GM21360 (cell line): ENCODE data around the gene ARID3B.
"Not testable (repeated sequence)": the region's sequence is repeated elsewhere in the genome, so short reads cannot be mapped to it uniquely, and the experiment has no call there.

Experiments used
- ATAC-seq: cut with Tn5 transposase; IDR thresholded peaks from one replicate; pipeline ENCODE4 v1.9.1; 2021; ENCODE audit warnings: mild to moderate bottlenecking, moderate library complexity; ENCODE audit not compliant: unreplicated experiment

ARID3B gene

DNA sequence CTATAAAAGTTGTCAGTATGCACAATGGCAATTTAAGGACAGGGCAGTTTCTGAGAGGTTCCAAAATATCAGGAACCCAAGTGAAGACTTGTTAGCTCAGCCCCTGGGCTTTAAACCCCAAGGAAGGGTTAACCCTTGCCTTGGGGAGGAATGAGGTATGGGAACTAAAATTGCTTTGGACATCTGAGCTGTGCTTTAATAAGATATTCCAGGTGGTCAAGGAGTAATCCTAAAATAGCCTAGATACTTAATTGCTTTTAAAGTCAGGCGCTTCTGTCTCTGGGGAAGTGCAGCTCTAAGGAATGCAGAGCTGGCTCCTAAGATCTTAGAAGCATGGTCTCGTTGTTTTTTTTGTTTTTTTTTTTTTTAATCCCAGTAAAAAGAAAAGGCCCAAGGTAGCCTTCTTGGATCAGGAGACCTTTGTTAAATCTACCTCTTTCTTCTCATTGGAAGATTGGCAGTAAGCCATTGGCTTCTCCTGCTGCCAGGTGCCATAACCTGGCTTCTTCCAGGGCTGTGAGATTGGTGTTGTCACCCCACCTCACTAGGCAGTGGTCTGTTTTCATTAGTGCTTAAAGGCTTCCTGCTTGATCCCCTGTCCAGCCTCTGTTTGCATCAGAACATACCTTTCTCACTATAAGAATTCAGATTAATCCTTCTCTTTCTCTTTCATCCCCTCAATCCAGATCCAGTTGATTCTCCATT, 24.5 kb downstream of the ARID3B start:
- no peak for ATAC-seq

DNA sequence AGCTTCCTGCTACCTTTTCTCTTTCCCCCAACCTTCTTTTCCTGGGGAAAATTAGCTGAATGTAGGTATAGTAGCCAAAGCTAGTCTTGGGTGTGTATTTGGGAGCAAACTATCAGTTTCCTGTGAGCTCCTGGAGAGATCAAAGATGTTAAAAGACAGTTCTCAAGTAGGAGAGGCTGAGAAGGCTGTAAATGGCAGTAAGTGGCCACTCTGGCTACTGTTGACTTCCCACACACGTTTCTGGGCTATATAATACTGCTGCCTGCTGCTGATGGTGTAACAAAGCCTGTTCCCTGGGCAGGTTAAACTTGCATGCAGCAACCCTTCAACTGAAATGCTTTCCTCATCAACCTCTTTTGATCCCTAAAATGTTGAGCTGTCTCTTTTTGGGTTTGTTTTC, 27.6 kb downstream of the ARID3B start:
- no peak for ATAC-seq

GRCh38 chr15:74569731-74570070, 28.7 kb downstream of the ARID3B start:
- no peak for ATAC-seq

DNA sequence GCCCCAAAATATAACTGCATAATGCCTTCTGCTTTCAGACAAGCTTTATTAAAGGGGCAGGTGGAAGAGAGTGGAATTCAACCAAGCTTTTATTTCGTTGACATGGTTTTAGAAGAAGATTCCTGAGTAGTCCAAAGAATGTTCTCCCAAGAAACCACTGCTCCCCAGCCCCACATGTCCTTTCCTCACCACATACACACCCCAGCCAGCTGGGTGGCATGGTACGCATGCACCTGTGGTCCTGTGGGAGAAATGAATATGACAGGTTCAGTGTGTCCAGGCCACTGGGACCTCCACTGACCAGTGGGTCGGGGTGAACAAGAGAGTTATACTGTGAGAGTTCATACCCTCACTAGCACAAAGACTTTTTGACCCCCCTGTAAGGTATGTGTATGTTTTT, 30.2 kb downstream of the ARID3B start:
- no peak for ATAC-seq

- ATAC-seq, result no peak
Observed at GRCh38 chr15:74573987-74574386, 33.0 kb downstream of the ARID3B start.

DNA sequence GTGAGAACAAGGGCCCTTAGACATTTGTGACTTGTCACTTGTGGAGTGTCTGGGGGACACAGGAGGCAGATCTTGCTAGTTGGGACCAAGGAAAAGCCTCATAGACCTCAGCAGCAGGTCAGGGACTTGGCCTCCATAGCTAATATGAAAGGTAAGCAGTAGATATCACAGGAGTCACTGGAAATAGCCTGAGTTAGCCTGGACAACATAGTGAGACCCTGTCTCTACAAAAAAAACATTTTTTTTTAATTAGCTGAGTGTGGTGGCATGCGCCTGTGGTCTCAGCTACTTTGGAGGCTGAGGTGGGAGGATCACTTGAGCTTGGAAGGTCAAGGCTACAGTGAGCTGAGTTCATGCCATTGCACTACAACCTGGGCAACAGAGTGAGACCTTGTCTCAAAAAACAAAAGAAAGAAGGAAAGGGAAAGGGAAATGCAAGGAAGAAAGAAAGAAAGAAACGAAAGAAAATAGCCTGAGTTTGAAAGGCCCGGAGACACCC, 37.5 kb downstream of the ARID3B start:
- no peak for ATAC-seq

DNA sequence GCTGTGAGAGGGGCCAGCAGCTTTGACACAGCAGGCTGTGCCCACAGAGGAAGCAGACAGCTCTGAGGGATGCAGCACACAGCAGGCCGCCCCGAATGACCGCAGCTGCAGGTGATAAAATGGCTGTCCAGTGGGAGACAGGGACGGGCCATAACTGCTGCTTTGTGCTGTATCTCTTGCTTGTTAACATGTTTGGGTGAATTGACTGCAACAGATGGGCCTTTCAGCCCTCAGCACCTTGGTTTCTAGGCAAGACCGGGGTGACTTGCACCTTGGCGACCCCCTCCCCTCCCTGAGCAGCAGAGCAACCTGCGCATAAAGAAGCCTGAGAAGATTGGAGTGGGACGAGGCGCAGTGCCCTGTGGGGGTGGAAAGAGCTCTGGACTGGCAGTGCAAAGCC, 38.0 kb downstream of the ARID3B start:
- no peak for ATAC-seq

- ATAC-seq, result no peak
Observed at GRCh38 chr15:74580538-74581350, 39.7 kb downstream of the ARID3B start.

GRCh38 chr15:74584204-74584603, 43.2 kb downstream of the ARID3B start:
- no peak for ATAC-seq

GRCh38 chr15:74584779-74585178, 43.8 kb downstream of the ARID3B start:
- ATAC-seq, result no peak

DNA sequence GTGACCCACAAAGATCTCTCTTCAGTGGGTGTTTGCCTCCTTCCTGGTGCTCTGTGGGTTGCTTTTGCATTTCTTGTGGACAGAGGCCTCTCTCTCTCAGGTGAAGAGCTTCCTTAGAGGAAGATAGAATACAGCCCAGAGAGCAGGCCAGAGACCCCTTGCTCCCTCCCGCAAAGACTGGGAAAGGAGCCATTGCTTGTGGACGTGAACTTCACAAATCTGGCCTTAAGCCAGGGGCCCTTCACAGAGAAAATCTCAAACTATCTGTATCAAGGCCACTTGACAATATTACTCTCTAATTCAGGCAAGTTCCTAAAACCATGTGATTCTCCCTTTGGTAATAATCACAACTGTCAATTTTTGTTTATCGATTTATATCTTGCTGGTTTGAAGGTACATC, 44.2 kb downstream of the ARID3B start:
- ATAC-seq, result no peak

DNA sequence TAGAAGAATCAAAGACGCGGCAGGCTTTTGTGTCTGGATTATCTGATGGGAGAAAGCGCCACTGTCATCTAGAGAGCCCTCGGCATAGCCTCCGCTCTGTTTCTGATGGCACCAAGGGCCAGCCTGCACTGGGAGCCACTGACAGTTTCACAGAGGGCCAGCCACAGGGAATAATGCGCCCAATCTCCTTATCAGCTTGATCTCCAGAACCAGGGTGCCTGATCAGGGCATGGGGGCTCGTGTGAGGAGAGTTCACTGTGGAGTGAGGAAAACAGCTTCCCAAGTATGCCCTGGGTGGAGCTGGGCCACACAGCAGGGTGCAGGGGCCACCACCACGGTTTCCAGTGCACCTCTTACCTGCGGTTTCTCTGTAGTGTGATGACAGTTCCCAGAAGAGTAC, 44.8 kb downstream of the ARID3B start:
- no peak for ATAC-seq

GRCh38 chr15:74589826-74590225, 48.8 kb downstream of the ARID3B start:
- ATAC-seq, result no peak

DNA sequence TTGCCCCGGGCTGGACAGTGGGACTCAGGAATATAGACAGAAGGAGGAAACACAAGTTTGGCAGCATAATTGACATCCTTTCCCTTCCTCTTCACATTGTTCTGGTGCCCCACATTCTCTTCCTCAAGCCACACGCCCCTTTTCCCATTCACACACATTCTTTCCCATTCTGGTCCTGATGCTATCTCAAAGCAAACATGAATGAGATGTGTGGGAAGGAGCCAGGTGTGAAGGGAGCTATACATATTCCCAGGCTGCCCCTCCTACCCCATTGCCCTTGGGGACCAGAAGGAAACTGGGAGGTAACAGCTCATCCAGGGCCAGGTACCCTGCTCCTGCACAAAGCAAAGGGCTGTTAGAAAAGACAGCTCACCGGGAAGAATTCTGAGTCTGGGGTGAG, 51.2 kb downstream of the ARID3B start:
- no peak for ATAC-seq

DNA sequence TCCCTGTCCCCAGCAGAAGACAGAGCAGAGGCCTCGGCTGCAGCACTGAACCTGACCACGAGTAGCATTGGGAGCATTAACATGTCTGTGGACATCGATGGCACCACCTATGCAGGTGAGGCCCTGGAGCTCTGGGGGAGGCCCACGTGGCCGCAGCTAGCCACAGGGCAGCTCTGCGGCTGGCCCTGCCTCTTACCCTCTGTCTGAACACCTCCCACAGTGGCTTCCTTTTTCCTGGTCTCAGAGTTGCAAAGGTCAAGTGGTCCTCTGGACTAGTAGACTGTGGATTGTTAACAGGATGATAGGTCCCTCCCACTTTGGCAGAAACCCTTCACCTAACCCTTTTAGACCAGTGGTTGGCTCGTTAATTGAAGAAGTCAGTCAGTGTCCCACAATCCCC, 52.1 kb downstream of the ARID3B start:
- ATAC-seq, result no peak

- ATAC-seq, result no peak
Observed at GRCh38 chr15:74594455-74594854, 53.4 kb downstream of the ARID3B start.

GRCh38 chr15:74595271-74595670, 54.3 kb downstream of the ARID3B start:
- ATAC-seq, result no peak

DNA sequence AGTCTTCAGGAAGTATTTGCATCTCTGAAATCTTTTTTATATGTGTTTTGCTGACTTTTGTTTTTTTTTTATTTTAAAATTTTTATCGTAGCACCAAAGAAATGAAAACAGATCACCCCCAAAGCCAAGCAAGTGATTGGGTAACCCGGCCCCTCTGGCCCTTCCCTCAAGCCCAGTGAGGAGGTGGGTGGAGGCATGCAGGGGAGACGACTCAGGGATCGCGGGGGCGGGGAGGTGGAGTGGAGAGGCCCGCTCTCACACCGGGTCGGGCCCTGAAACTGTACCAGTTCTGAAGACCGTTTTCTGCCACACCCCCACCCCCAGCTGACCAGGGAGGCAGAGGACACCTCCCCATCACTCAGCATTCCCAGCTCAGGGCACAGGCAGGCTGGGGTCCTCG, 55.7 kb downstream of the ARID3B start:
- ATAC-seq, result not testable (repeated sequence)

DNA sequence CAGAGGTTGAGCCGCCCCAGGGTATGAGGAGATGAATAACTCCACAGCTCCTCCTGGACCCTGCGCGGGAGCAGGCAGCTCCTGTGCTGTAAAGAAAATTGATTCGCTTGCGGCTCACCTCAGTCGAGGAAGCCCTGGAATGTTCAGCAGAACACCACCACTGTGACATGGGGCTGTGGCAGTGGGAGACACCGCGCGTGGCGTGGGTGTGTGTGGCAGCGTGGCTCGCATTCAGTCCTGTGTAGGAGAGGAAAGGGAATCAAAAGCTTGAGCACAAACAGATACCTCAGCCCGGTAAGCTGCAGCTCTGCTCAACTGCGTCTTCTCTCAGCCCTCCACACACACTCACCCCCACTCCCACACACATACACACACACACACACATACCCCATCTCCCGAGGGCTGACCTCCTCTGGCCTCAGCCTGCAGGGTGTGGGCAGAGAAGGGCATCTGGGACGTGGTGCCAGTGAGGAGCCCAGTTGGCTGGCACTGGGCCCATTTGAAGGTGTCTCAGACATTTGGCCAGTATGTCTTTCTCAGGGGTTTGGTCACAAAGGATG, 56.2 kb downstream of the ARID3B start:
- not testable (repeated sequence) for ATAC-seq

DNA sequence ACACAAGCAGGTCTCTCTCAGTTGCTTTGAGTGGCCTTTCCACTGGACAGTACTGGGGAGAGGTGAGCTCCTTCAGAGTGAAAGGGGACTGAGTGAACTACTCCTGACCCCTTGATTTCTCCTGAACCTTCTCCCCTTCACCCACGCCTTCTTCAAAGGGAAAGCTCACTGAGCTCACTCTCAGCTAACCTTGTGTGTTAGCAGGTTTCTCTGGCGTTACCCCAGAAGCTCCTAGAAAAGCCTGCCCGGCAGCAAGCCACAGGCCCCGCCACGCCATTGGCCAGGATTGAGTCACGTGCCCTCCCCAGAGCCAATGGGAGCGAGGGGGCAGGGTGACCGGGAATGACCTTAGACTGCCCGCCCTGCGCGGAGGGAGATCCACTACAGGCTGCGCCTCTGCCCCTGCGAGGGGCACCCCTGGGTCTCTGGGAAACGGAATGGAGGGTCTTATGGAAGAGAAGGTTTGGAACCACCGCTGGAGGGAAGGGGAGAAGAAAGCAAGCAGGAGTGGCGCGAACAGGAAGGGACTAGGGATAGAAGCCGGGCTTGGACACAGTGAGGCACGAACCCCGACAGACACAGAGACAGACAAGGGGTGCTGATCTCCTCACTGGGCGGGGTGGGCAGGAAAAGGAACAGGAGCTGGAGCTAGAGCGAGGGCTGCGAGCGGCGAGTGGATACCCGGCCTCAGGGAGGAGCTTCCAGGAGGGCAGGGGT, 57.3 kb downstream of the ARID3B start:
- peak; percentile 84 for ATAC-seq

- no peak for ATAC-seq
Observed at GRCh38 chr15:74599156-74599555, 58.1 kb downstream of the ARID3B start.
